ENCODE results near the gene ASH1L.

- TF ChIP-seq TAF1 (IDR thresholded peaks at IDR 0.05; ENCODE audit: low read depth, low read length), result no peak
- TF ChIP-seq POLR2A (IDR thresholded peaks at IDR 0.05; ENCODE audit: low read depth, low read length), result no peak
- TF ChIP-seq POLR2AphosphoS5 (IDR thresholded peaks at IDR 0.05; ENCODE audit: low read depth, low read length), result no peak
- TF ChIP-seq PAX5 (IDR thresholded peaks at IDR 0.05; ENCODE audit: insufficient read depth, low read length, severe bottlenecking), result no peak
- TF ChIP-seq SPI1 (IDR thresholded peaks at IDR 0.05; ENCODE audit: low read depth, low read length), result no peak
- no peak for TF ChIP-seq POU2F2 (IDR thresholded peaks at IDR 0.05; ENCODE audit: low read depth, low read length)
These were observed 75.1 kb downstream of the ASH1L start for GRCh38 chr1:155487541-155487940.

Measured in GM12891 (cell line).